Kidney (tissue), 14 donors: ENCODE data around the gene OLA1. TPM values are rescaled to one million over a fixed set of nuclear protein-coding genes. Genes with fewer than 3 reads are reported as not detected.

Experiments
- DNase-seq, 5 donors: peaks; one replicate each; pipeline ENCODE4 v3.0.0-alpha.2; 2013 to 2020
- FAIRE-seq: peaks from 2 replicates; lab custom pipeline; 2012; peaks lifted over from hg19 to GRCh38; lab: Jason Lieb, UNC
- H3K27ac ChIP-seq, 2 donors: one replicate each; pipeline ENCODE4 v1.7.0; 2013; ENCODE audit warnings: low read depth in 2 of 2, low read length in 2 of 2, inconsistent platforms in 1 of 2
- H3K27me3 ChIP-seq: one replicate; pipeline ENCODE4 v1.7.1; 2013; ENCODE audit warnings: low read length, inconsistent platforms; ENCODE audit not compliant: control insufficient read depth, insufficient read depth
- H3K36me3 ChIP-seq, 3 donors: one replicate each; pipeline versions ENCODE4 v1.7.0 to v1.7.1; 2013; ENCODE audit warnings: low read length in 3 of 3, control low read depth in 1 of 3, inconsistent platforms in 1 of 3; ENCODE audit not compliant: insufficient read depth in 3 of 3, control insufficient read depth in 2 of 3
- H3K4me1 ChIP-seq, 3 donors: one replicate each; pipeline versions ENCODE4 v1.7.0 to v1.7.1; 2013; ENCODE audit warnings: low read length in 3 of 3, inconsistent platforms in 1 of 3, low read depth in 1 of 3; ENCODE audit not compliant: control insufficient read depth in 2 of 3, insufficient read depth in 2 of 3
- H3K4me3 ChIP-seq, 3 donors: one replicate each; pipeline versions ENCODE4 v1.7.0 to v1.8.1; 2013; ENCODE audit warnings: low read length in 3 of 3, control low read depth in 1 of 3, inconsistent platforms in 1 of 3
- H3K9ac ChIP-seq, 3 donors: one replicate each; pipeline versions ENCODE4 v1.7.0 to v1.7.1; 2013; ENCODE audit warnings: low read length in 3 of 3, control low read depth in 1 of 3, inconsistent platforms in 1 of 3
- H3K9me3 ChIP-seq, 3 donors: one replicate each; pipeline versions ENCODE4 v1.7.0 to v1.7.1; 2013; ENCODE audit warnings: low read length in 3 of 3, control low read depth in 1 of 3, inconsistent platforms in 1 of 3; ENCODE audit not compliant: control insufficient read depth in 2 of 3, insufficient read depth in 1 of 3
- CTCF ChIP-seq: IDR thresholded peaks from 3 replicates; pipeline ENCODE4 v1.5.1; 2012; ENCODE audit warnings: mild to moderate bottlenecking, moderate library complexity, borderline replicate concordance; ENCODE audit not compliant: insufficient read depth; ENCODE audit errors: extremely low read depth
- intact Hi-C: fragments of 100-400 bp; cut with DNase I; formaldehyde crosslinking; loops from one replicate; pipeline ENCODE4 v1.11.1; 2022
- polyA plus RNA-seq: library from polyadenylated mRNA; stranded (reverse); fragments of 350-450 nt; fragmentation: Illumina TruSeq; extraction: RNeasy Lipid Tissue Mini Kit (QIAGEN cat#74804); gene quantifications from one replicate; pipeline ENCODE4 v1.2.3, GENCODE V29; 2014; ENCODE audit warnings: low read depth, low replicate concordance; ENCODE audit not compliant: insufficient read depth
- total RNA-seq: library from RNA; stranded (reverse); fragmentation: NEBNext Ultra II Directional; extraction: Animal tissue kit (Norgen Biotek cat#: 25700); gene quantifications from one replicate; pipeline ENCODE4 v1.2.1, GENCODE V29; 2021
- donor health status: control.
- donor health status: control.
- donor health status: control.
- donor health status: control.
- donor health status: control.
- donor health status: DM: yes; HTN: yes; CAD: no.
- donor health status: Normal renal cell carcinoma (clear cell type).

The OLA1 gene
- total and polyA plus RNA-seq, 2 donors from 2014 or later = 64.2 to 90.0 TPM

- no peak overlapping the region for H3K4me3 ChIP-seq
- no peaks in the 10 kb centered on the region for H3K9me3 ChIP-seq
- H3K27me3 ChIP-seq = no peaks in the 10 kb centered on the region
- H3K9ac ChIP-seq = no peak overlapping the region
- no peak for FAIRE-seq
- H3K27ac ChIP-seq = no peak overlapping the region
- intact Hi-C loops = no loop called here
- no peak for TF ChIP-seq CTCF
- no peaks in the 10 kb centered on the region for H3K4me1 ChIP-seq
- no peak for DNase-seq
- no peaks in the 10 kb centered on the region for H3K36me3 ChIP-seq
Measured at GRCh38 chr2:174090476-174090875, 157.9 kb downstream of the OLA1 start.

- intact Hi-C loops = no loop called here
- no peak for TF ChIP-seq CTCF
Measured at GRCh38 chr2:174088706-174089460, 159.4 kb downstream of the OLA1 start.

GRCh38 chr2:174086708-174087107, 161.6 kb downstream of the OLA1 start:
- intact Hi-C loops = no loop called here

More at GRCh38 chr2:174088706-174089460, 159.4 kb downstream of the OLA1 start:
- H3K9me3 ChIP-seq = no peaks in the 10 kb centered on the region
- no peak for FAIRE-seq
- no peaks in the 10 kb centered on the region for H3K27me3 ChIP-seq
- no peak overlapping the region for H3K9ac ChIP-seq
- DNase-seq = no peak
- no peak overlapping the region for H3K27ac ChIP-seq
- no peaks in the 10 kb centered on the region for H3K4me1 ChIP-seq
- H3K36me3 ChIP-seq = no peaks in the 10 kb centered on the region
- H3K4me3 ChIP-seq = no peak overlapping the region

More at GRCh38 chr2:174086708-174087107, 161.6 kb downstream of the OLA1 start:
- no peaks in the 10 kb centered on the region for H3K27me3 ChIP-seq
- no peak overlapping the region for H3K27ac ChIP-seq
- no peaks in the 10 kb centered on the region for H3K36me3 ChIP-seq
- DNase-seq (no peak), FAIRE-seq (no peak)
- no peak overlapping the region for H3K9ac ChIP-seq
- H3K9me3 ChIP-seq = no peaks in the 10 kb centered on the region
- no peaks in the 10 kb centered on the region for H3K4me1 ChIP-seq
- H3K4me3 ChIP-seq = no peak overlapping the region
- TF ChIP-seq CTCF = no peak
